Epidermal melanocyte (primary cell): ENCODE measurements around the gene PCDH9.
"Not testable (repeated sequence)": the region's sequence is repeated elsewhere in the genome, so short reads cannot be mapped to it uniquely, and the experiment has no call there.

ENCODE experiments used
- DNase-seq: peaks from one replicate; pipeline ENCODE4 v3.0.0; 2011; ENCODE audit warnings: low spot score; ENCODE audit not compliant: insufficient read length

PCDH9 gene

DNA sequence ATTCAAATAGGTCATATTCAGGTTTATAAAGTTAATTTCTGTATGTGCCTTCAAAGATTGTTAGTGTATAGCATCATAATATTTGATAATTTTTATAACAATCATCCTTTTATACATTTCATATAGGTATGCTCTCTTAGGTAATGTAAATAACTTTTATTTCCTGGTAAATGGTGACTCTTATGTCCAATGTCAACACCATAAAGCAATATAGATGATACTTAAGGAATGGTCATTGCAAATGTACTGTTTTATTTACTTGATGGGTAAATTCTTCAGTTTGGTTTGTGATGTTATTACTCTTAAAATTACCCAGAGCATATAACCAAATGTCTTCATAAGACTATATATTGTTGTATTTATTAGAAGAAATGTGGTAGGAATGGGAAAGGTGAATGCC lies 928.7 kb downstream of the PCDH9 start:
- no peak for DNase-seq

DNA sequence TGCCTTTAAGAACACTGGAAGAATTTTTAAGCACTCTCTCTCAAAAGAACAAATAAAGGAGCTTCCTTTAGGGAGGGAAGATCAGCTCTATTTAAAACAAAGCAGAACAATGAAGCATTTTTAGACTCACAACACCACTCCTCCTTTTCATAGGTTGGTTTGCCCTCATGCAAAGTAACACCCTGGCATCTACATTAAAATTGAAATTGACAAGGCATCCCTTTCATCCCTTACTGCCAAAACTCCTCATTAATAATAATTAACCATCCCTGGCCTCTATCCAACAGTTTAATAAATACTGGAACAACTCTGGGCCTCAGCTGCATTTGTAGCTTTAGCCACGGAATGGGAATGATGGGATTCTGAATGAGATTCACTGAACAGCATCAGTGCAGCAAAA lies 929.1 kb downstream of the PCDH9 start:
- no peak for DNase-seq

DNA sequence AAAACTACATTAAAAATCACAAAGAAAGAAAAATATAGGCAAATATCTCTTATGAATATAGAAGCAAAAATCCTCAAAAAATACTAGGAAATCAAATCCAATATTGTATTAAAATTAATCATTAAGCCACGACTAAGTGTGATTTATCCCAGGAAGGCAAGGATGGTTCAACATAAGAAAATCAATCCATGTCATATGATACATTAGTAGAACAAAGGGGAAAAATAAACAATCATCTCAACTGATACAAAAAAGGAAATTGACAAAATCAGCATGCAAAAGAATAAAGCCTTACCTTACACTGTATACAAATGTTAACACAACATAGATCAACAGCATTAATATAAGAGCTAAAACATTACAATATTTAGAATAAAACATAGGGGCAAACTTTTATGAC lies 933.3 kb downstream of the PCDH9 start:
- DNase-seq, result no peak

DNA sequence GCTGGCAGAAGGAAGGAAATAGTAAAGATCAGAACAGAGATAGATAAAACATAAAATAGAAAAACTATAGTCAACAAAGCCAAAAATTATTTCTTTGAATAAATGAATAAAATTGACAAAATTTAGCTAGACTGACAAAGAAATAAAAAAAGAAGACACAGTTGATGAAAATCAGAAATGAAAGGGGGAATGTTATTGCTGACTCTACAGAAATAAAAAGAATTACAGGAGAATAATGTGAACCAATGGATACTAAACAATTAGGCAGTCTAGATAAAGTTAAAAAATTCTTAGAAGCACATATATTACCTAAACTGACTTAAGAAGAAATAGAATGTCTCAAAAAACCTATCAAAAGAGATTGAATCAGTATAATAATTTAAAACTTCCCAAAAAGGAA lies 933.8 kb downstream of the PCDH9 start:
- no peak for DNase-seq

DNA sequence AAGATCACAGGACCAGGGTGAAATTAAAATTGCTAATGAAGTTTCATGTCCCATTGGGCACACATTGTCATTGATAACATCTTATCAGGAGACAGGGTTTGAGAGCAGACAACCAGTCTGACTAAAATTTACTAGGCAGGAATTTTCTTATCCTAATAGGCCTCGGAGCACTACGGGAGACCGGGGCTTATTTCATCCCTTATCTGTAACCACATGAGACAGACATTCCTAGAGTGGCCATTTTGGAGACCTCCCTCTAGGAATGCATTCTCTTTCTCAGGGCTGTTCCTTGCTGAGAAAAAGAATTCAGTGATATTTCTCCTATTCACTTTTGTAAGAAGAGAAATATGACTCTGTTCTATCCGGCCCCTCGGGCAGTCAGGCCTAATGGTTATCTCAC lies 943.3 kb downstream of the PCDH9 start:
- DNase-seq, result not testable (repeated sequence)

DNA sequence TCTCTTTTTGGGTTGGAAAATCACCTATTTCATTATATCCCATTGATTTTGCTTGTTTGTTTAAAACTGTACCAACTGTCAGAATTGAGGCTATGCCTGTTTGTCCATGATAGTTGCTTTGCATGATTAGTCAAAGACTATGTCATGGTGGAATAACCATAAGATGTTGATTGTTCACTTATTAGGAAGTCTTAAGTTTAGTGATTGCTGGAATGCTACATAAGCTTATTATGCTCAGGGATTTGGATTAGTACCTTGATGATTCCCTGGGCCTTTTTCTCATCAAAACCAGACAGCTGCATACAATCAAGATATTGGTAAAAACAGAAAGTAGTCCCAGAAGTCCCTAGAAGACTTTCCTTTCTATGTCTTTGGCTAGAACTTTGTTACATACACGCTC lies 954.7 kb downstream of the PCDH9 start:
- no peak for DNase-seq

DNA sequence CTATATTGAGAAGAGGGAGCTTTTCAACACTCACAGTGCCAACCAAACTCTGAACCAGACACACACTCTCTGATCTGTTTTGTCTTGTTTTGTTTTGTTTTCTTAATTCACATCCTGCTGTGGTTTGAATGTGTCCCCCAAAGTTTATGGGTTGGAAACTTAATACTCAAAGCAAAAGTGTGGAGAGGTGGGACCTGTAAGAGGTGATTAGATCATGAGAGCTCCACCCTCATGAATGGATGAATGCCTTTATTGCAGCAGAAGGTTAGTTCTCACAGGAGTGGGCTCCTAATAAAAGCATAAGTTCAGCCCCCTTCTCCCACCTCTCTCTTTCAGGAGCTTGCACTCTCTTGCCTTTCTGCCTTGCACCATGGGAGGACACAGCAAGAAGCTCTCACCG lies 957.1 kb downstream of the PCDH9 start:
- DNase-seq, result no peak

DNA sequence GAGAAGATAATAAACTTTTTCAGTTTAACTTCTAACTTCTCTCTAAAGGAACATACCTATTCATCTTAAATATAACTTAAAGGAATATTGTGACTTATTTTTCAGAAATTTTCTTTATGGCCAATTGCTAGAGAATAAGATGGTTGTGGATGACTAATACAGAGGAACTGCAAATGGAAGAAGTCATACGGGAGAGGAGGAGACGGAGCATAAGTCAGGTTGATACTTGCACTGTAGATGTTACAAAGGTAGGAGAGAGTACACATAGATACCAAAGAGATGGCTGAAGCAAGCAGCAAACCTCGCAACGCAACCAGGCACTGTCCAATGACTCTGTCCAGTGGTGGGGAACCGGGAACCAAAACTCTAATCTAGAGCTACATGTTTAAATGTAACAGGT lies 963.4 kb downstream of the PCDH9 start:
- DNase-seq, result no peak

DNA sequence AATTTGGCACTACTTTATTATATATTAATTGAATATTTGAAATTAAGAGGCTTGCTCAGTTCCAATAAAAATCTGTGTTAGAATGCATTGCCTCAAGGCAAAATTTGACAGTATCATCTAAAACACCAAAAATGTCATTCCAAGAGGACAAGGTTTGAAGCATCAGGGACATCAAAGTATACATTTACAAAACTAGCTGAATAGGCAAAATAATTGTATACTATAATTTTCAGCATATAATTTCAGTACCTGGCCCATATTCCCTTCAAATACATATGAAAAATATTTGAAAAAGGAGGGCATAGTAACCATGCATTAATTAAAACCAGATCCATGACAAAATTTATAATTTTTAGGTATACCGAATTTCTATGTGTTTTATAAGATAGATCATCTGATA lies 963.8 kb downstream of the PCDH9 start:
- no peak for DNase-seq

DNA sequence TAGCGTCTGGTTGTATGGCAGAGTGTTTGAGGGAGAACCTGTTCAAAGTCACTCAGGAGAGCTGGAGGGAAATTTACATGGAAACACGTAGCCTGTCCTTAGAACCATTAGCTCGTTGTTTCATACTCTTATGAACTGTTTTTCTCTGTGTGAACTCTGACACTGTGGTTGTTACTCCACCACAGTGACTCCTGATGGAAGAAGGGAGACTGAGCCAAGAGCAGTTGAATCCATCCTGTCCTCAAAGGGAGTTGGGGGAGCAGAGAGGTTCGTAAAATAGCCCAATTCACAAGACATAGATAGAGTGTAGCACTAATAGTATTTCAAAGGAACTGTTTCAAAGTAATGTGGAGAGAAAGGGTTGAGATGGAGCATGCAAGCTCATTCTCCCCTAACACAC lies 964.8 kb downstream of the PCDH9 start:
- DNase-seq, result no peak

DNA sequence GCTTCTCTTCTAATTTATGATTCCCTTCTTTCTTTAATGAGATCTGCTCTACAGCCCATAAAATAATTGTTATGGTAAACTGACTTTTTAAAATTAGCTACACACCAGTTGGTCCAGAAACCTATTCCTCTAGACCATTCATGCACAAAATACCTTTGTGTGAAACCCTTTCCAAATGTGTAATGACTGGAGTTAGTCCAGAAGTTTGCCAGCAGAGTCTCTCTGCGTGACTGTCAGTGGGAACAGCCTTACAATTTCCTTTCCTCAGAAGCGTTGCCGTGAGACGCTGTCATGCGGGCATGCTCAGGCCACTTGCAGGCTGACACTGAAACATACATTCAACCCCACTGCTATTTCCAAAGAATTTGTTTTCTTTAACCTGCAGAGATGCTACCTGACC lies 965.2 kb downstream of the PCDH9 start:
- no peak for DNase-seq

DNA sequence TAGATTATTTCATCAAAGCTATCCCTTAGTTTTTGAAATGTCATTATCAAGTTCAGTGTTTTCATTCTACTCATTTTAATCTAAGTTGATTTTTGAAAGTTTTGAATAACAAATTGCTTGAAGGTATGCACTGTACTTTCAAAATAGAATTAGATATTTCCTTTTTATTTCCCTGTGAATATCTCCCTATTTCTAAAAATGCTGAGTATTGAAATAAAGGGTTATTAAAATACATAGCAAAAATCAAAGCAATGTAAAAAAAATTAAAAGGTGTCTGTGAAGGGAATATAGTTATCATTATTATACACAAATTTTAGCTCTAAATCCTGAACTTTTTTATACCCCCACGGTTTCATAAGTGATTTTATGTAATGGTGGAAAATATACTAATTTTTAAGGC lies 967.8 kb downstream of the PCDH9 start:
- no peak for DNase-seq

DNA sequence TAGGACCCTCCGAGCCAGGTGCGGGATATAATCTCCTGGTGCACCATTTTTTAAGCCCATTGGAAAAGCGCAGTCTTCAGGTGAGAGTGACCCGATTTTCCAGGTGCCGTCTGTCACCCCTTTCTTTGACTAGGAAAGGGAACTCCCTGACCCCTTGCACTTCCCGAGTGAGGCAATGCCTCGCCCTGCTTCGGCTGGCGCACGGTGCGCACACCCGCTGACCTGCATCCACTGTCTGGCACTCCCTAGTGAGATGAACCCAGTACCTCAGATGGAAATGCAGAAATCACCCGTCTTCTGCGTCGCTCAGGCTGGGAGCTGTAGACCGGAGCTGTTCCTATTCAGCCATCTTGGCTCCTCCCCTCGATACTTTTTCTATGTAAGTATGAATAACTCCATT lies 970.7 kb downstream of the PCDH9 start:
- not testable (repeated sequence) for DNase-seq
